IMR-90 (cell line): ENCODE results near the gene SRSF3. TPM values are rescaled to one million over a fixed set of nuclear protein-coding genes. Genes with fewer than 3 reads are reported as not detected.

Experiments used
- ATAC-seq: fragments of 200-7000 bp; cut with Tn5 transposase; 2 replicates; pipeline ENCODE4 v1.9.1; 2020; ENCODE audit warnings: low read depth, mild to moderate bottlenecking, moderate library complexity
- BruUV-seq: library from RNA; stranded (reverse); fragments of 400-500 nt; replicated peaks from 2 replicates; lab custom pipeline; 2021; lab: Mats Ljungman, UMichigan
- CTCF ChIA-PET: fragments of 300-600 bp; formaldehyde crosslinking; extraction: SDS; loops from one replicate; lab custom pipeline; 2021; ENCODE audit warnings: antibody characterized with exemption; lab: Yijun Ruan, JAX
- POLR2A ChIA-PET: fragments of 300-600 bp; sonication (Branson Sonifier 250); formaldehyde crosslinking; loops from one replicate; lab custom pipeline; 2022; ENCODE audit warnings: antibody characterized with exemption; ENCODE audit not compliant: unreplicated experiment; lab: Charles Lee
- DNase-seq: peaks from one replicate; pipeline ENCODE4 v3.0.0; 2013
- H2AFZ ChIP-seq: replicated peaks from 2 replicates; pipeline ENCODE3; 2013; ENCODE audit warnings: low read length, mild to moderate bottlenecking; ENCODE audit not compliant: poor library complexity
- H2AK5ac ChIP-seq: 2 replicates; pipeline ENCODE4 v1.6.1; 2013; ENCODE audit warnings: low read depth, low read length, inconsistent platforms
- H2AK9ac ChIP-seq: replicated peaks from 2 replicates; pipeline ENCODE3; 2013; ENCODE audit warnings: mild to moderate bottlenecking, low read depth, low read length, moderate library complexity; ENCODE audit not compliant: poor library complexity
- H2BK120ac ChIP-seq: 2 replicates; pipeline ENCODE4 v1.6.1; 2013; ENCODE audit warnings: low read depth, low read length, inconsistent platforms
- H2BK15ac ChIP-seq: 3 replicates; pipeline ENCODE4 v1.6.1; 2013; ENCODE audit warnings: low read depth, low read length, inconsistent platforms
- H2BK20ac ChIP-seq: 2 replicates; pipeline ENCODE4 v1.6.1; 2013; ENCODE audit warnings: low read depth, mild to moderate bottlenecking, inconsistent platforms, low read length, moderate library complexity
- H2BK5ac ChIP-seq: 2 replicates; pipeline ENCODE4 v1.6.1; 2013; ENCODE audit warnings: mild to moderate bottlenecking, low read depth, low read length, inconsistent platforms; ENCODE audit not compliant: poor library complexity, severe bottlenecking
- H3K14ac ChIP-seq: replicated peaks from 2 replicates; pipeline ENCODE4 v1.6.1; 2013; ENCODE audit warnings: low read depth, low read length, inconsistent platforms
- H3K18ac ChIP-seq: 2 replicates; pipeline ENCODE4 v1.6.1; 2013; ENCODE audit warnings: low read depth, low read length, control low read depth
- H3K23ac ChIP-seq: 2 replicates; pipeline ENCODE4 v1.6.1; 2013; ENCODE audit warnings: low read depth, low read length, inconsistent platforms
- H3K27ac ChIP-seq: 2 replicates; pipeline ENCODE4 v1.5.1; 2013; ENCODE audit warnings: mild to moderate bottlenecking, control low read depth, low read length; ENCODE audit not compliant: insufficient read depth
- H3K27me3 ChIP-seq: 2 replicates; pipeline ENCODE4 v1.6.1; 2013; ENCODE audit warnings: low read length; ENCODE audit not compliant: control insufficient read depth, insufficient read depth
- H3K36me3 ChIP-seq: 2 replicates; pipeline ENCODE4 v1.6.1; 2013; ENCODE audit warnings: low read length, mixed read lengths; ENCODE audit not compliant: control insufficient read depth, insufficient read depth
- H3K4ac ChIP-seq: 2 replicates; pipeline ENCODE4 v1.6.1; 2013; ENCODE audit warnings: low read depth, low read length, inconsistent platforms
- H3K4me1 ChIP-seq: 2 replicates; pipeline ENCODE4 v1.6.1; 2013; ENCODE audit warnings: low read length, mixed read lengths; ENCODE audit not compliant: control insufficient read depth, insufficient read depth
- H3K4me2 ChIP-seq: 2 replicates; pipeline ENCODE4 v1.6.1; 2013; ENCODE audit warnings: low read depth, mild to moderate bottlenecking, control low read depth, low read length, moderate library complexity
- H3K4me3 ChIP-seq: 2 replicates; pipeline ENCODE4 v1.5.1; 2013; ENCODE audit warnings: low read depth, mild to moderate bottlenecking, control low read depth, low read length, moderate library complexity; ENCODE audit not compliant: insufficient read depth
- H3K56ac ChIP-seq: 2 replicates; pipeline ENCODE4 v1.6.1; 2013; ENCODE audit warnings: low read length, inconsistent platforms; ENCODE audit not compliant: insufficient read depth; ENCODE audit errors: extremely low read depth
- H3K79me1 ChIP-seq, 2 experiments: 2 replicates each; pipeline ENCODE4 v1.6.1; 2013; ENCODE audit warnings: low read length in 2 of 2, inconsistent platforms in 1 of 2, low read depth in 1 of 2
- H3K9ac ChIP-seq: 2 replicates; pipeline ENCODE4 v1.6.1; 2013; ENCODE audit warnings: low read depth, low read length, control low read depth
- H3K9me1 ChIP-seq: 2 replicates; pipeline ENCODE4 v1.6.1; 2013; ENCODE audit warnings: low read length, inconsistent platforms; ENCODE audit not compliant: insufficient read depth
- H3K9me3 ChIP-seq: 2 replicates; pipeline ENCODE4 v1.6.1; 2013; ENCODE audit warnings: low read length; ENCODE audit not compliant: control insufficient read depth, insufficient read depth
- H4K20me1 ChIP-seq: 2 replicates; pipeline ENCODE4 v1.6.1; 2013; ENCODE audit warnings: low read length, inconsistent platforms; ENCODE audit not compliant: insufficient read depth
- H4K5ac ChIP-seq: 2 replicates; pipeline ENCODE4 v1.6.1; 2013; ENCODE audit warnings: mild to moderate bottlenecking, low read depth, low read length, control low read depth
- H4K8ac ChIP-seq, 2 experiments: 2 replicates each; pipeline ENCODE4 v1.6.1; 2013; ENCODE audit warnings: low read depth in 2 of 2, low read length in 2 of 2, control low read depth in 1 of 2, inconsistent platforms in 1 of 2
- H4K91ac ChIP-seq: 2 replicates; pipeline ENCODE4 v1.6.1; 2013; ENCODE audit warnings: low read depth, low read length, inconsistent platforms; ENCODE audit not compliant: insufficient read depth
- MXI1 ChIP-seq: IDR thresholded peaks from 2 replicates; pipeline ENCODE4 v1.6.1; 2012; ENCODE audit warnings: low read depth, mild to moderate bottlenecking, low read length, moderate library complexity, borderline replicate concordance
- NFE2L2 ChIP-seq: fragments of 150-350 bp; IDR thresholded peaks from 2 replicates; pipeline ENCODE4 v1.6.1; 2016; ENCODE audit warnings: low read depth, mild to moderate bottlenecking, low read length
- SMC3 ChIP-seq: fragments of 150-350 bp; IDR thresholded peaks from 2 replicates; pipeline ENCODE4 v1.6.1; 2016; ENCODE audit warnings: low read depth, mild to moderate bottlenecking, antibody characterized with exemption, low read length, moderate library complexity
- WGBS, 2 experiments: methylation state at CpG; one replicate each; pipeline versions ENCODE4 v1.1.5 to v1.1.7; 2013; ENCODE audit warnings: missing lambda C conversion rate in 2 of 2; ENCODE audit not compliant: insufficient read length in 1 of 2; ENCODE audit errors: extremely low coverage in 2 of 2; 5-methylcytosine and 5-hydroxymethylcytosine counted together
- dilution Hi-C: fragments of 300-500 bp; cut with HindIII; formaldehyde crosslinking; loops from one replicate; pipeline ENCODE4 v1.14.3; 2018; ENCODE audit warnings: low sequenced_read_pairs; ENCODE audit not compliant: unreplicated experiment
- in situ Hi-C: fragments of 300-500 bp; cut with MboI; formaldehyde crosslinking; loops from 3 replicates; pipeline ENCODE4 v1.14.3; 2019; ENCODE audit warnings: low sequenced_read_pairs, inconsistent platforms, mixed read lengths
- intact Hi-C: fragments of 100-400 bp; cut with micrococcal nuclease; formaldehyde crosslinking; loops from 2 replicates; pipeline ENCODE4 v1.10.0; 2022
- polyA plus RNA-seq, 3 experiments: library from polyadenylated mRNA; depleted of rRNA; stranded (reverse); fragments of >200 nt; gene quantifications; 2 replicates each; pipeline ENCODE4 v1.2.3, GENCODE V29; 2012; ENCODE audit warnings: low replicate concordance in 1 of 3
- total RNA-seq: library from RNA; depleted of rRNA; stranded (reverse); fragments of >200 nt; gene quantifications from 2 replicates; pipeline ENCODE4 v1.2.3, GENCODE V29; 2012

Gene SRSF3
- total and polyA plus RNA-seq, 2 of the 4 experiments (the other 2 are of a cell fraction) = 237 to 297 TPM

GRCh38 chr6:36625158-36625919 is 31.2 kb downstream of the SRSF3 start:
- H3K9me3 ChIP-seq = no peaks in the 10 kb centered on the region
- peak overlapping the region; percentile 63 for H3K23ac ChIP-seq
- DNase-seq = peak; percentile 79
- 0% methylated on average over 1 of the region's 5 CpGs; no CpG with 5 or more reads in 1 of the 2 experiments for WGBS, 2 experiments
- no peaks in the 10 kb centered on the region for H3K27me3 ChIP-seq
- no peak overlapping the region for H2AK9ac ChIP-seq
- ChIA-PET POLR2A (interaction anchor here (0.6 to 0.7 kb wide), 3 partner anchors 25 to 58 kb away, joined by 3 to 11 read pairs (median 4); partner anchors contain the start of gene CDKN1A), CTCF (interaction anchor here (1.8 kb wide), 1 partner anchor 10 kb away, joined by 12 read pairs; no protein-coding TSS in a partner anchor)
- in situ Hi-C loops = no loop called here
- H3K9ac ChIP-seq = no peak overlapping the region
- ATAC-seq = peak; percentile 72
- H4K20me1 ChIP-seq = peaks cover 24% of the 10 kb centered on the region; the same call in 1 of the 2 replicates
- H3K27ac ChIP-seq = peak overlapping the region; percentile 16; the same call in 1 of the 2 replicates
- H3K14ac ChIP-seq = peak overlapping the region; percentile 53
- H3K4me2 ChIP-seq = peak overlapping the region; percentile 65
- no peak overlapping the region for H2BK5ac ChIP-seq
- peak overlapping the region; percentile 5 for H2AFZ ChIP-seq
- H3K4me1 ChIP-seq = peaks cover 13% of the 10 kb centered on the region
- peak overlapping the region; percentile 90; the same call in 1 of the 2 replicates for H2AK5ac ChIP-seq
- peaks cover 0 to 35% of the 10 kb centered on the region in 2 experiments; a peak in 2 of 4 replicates for H3K79me1 ChIP-seq
- no peak overlapping the region; the same call in 1 of the 2 replicates for H2BK120ac ChIP-seq
- H2BK15ac ChIP-seq = peak overlapping the region; percentile 59; the same call in 1 of the 3 replicates
- H3K56ac ChIP-seq = no peak overlapping the region
- BruUV-seq = no TSS peak
- intact Hi-C loops = loop anchor here (10.0 kb wide), 1 partner anchor 389 kb away; no protein-coding TSS in a partner anchor
- no peaks in the 10 kb centered on the region for H3K36me3 ChIP-seq
- peak overlapping the region; percentile 6; the same call in 1 of the 2 replicates for H3K18ac ChIP-seq
- peak overlapping the region; percentile 5; the same call in 1 of the 2 replicates for H3K4ac ChIP-seq
- peak overlapping the region; percentile 62; the same call in 1 of the 2 replicates for H2BK20ac ChIP-seq
- H4K8ac ChIP-seq = no peak overlapping the region
- peaks cover 12% of the 10 kb centered on the region for H3K9me1 ChIP-seq
- H4K5ac ChIP-seq = no peak overlapping the region
- dilution Hi-C loops = no loop called here
- TF ChIP-seq MXI1 (peak; percentile 47; the same call in 1 of the 2 replicates), SMC3 (0 out of 2 replicates have a peak, but pooled peaks have one; percentile 11), NFE2L2 (no peak)
- peak overlapping the region; percentile 0; the same call in 1 of the 2 replicates for H3K4me3 ChIP-seq
- H4K91ac ChIP-seq = no peak overlapping the region
